DMS114 treated with DMSO at 0.1 percent for 48 hours (cell line): ENCODE data around the gene PHF5A.
A peak's percentile ranks its signal among the peaks of the same experiment; 100 is the strongest.
"Not testable (repeated sequence)": the region's sequence is repeated elsewhere in the genome, so short reads cannot be mapped to it uniquely, and the experiment has no call there.

Experiments
- DNase-seq: peaks from one replicate; lab custom pipeline; 2025; ENCODE audit not compliant: unreplicated experiment; lab: John Stamatoyannopoulos, UW

Gene PHF5A

DNA sequence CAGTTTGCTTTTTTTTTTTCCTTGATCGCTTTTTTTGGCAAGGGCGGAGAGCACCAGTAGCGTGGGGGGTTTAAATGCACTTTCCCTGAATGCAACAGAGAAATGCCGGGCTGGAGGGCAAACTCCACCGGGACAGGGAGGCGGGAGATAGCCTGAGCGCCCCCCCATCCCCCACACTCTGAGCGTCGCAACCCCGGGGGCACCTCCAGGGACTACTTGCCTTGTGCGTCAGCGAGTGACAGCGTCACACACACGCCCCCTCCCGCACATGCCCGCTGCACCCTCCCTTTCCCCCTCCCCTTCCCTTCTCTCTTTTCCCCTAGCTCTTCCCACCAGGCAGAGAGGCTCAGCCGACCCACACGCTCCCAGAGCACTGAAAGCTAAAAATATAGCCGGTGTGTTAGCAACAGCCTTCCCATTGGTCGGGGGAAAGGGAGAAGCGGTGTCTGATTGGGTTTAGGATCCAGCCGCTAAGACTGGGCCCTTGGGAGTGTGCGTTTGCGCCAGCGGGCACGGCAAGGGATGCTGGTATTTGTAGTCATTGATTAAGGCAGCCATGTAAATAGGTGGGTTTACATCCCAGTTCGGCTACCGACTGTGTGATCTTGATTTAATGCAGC is 20.2 kb downstream of the PHF5A start:
- DNase-seq: peak; percentile 99

DNA sequence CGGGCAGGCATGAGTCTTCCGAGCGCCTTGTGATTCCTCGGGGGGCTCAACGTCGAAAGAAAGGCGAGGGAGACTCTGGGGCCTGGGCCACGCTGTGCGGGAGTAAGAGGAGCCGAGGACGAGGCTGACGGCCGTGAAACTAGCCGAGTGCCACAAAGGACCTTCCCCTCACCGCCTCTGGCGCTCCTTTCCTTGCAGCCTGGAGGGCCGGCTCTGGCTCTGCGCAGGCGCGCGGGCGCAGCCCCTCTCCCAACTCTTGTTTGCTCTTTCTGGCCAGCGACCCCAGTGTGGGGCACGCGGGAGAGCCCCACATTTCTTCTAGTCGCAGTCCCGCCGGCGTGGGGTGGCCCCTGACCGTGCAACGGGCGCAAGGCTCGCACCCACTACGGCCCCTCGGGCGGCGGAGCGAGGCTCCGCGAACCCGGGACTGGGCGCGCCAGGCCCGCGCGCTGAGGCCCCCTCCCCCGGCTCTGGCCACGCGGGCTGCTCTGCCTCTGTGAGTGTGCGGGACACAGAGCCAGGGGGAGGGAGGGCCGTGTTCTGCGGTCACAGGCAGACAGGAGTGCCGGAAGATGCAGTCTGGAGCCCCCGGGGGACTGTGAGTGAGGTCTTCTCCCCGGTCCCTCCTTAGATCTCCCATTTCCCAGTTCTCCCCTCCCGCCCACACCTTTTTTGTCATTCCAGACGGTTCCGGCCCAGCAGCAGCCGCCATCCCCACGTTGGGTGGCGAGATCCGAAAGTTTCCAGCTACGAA is 20.9 kb downstream of the PHF5A start:
- peak; percentile 23 for DNase-seq

DNA sequence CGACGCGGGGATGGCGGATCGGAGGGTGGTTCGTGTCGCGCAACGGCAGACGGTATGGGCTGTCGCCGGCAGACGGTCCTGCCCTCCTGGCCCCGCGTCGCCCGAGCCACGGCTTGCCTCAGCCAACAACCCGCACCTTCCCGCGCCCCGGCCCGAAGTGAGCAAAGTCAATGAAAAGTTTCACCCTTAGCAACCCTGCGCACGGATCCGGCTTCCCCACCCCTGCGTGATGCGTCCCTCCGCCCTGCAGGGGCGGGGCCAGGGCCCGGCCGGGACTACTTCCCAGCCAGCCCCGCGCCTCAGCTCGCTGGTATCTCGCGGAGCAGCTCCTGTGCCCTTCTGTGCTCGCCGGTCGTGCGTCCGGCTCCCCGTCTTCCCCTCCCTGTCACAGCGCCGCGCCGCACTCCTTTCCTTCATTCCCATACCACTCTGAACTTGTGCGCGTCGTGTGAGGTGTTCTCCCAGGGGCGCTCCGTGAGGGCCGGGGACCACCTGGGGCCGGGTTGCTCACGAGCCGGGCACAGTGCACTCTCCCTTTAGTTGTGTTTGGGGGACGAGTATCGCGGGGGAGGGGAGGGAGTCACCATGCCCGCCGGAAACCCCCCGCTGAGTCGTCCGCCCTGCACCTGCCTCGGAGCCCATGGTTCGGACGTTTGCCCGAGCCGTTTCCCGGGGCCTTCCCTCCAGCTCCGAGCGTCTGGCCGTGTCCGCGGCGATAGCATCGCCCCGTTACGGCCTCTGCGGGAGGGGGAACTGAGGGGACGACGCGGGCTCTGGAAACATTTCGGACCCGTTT is 21.7 kb downstream of the PHF5A start, which contains the start of gene TOB2:
Gene TOB2 (minus strand): TSS at position 163 of the 796 bp plus-strand sequence. CDS start 9,456 bp downstream, outside the sequence.
- peak; percentile 66 for DNase-seq

DNA sequence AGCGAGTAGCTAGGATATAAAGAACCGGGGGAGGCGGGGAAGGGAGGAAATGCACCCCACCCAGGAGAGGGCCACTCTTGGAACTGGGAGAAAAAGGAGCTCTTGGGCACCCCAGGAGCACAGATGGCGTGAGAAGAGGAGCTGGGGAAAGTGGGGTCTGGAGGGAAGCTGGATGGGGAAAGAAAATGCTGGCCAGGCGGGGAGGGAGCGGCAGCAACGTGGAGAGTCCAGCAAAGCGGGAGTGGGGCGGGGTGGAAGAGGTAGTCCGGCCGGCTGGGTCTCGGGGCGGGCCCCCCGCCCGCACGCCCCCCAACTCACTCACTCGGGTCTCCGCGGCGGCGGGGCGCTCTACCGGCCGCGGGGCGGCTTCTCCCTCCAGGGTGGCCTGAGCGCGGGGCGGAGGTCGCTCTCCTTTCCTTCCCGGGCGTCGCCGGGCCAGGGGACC is 22.4 kb downstream of the PHF5A start:
- DNase-seq: no peak

DNA sequence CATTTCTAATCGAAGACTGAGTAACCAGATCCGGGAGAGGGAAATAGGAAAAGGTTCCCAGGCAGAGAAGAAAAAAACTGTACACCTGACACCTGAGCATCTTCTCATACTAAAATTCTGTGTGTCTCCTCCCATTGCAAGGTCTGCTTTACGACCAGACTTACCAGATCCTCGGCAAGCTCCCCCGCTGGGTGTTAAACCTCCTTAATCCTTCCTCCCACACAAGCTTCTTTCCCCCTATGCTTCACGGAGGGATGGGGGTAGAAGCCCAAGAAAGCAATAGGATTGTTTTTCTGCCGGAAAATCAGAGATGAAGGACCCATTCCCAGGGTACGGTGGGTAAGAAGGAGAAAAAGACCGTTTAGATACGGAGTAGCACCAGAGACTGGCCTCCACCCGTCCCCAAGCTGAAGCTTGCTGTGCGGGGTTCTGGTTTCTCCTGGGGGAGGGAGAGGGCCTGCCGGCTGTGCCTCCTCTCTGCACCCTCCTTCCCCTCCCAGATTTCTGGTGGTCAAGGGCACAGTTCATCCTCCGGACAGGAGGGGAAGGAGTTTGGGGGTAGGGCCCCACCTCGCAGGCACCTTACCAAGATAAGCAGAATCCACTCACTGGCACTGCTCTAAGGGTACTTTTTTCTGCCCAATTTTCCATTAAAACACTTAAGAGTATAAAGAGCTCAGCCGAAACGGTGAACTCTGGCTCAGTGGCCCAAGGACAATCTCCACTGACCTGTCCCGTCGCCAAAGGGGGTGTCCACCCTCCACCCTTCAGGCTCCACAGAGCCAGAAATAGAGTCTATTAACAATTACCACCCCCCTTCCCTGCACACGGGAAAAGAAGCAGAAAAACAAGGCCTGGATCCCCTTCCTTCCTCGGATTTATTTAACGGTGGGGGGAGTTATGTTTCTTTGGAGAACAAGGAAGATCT is 23.1 kb downstream of the PHF5A start:
- no peak for DNase-seq

DNA sequence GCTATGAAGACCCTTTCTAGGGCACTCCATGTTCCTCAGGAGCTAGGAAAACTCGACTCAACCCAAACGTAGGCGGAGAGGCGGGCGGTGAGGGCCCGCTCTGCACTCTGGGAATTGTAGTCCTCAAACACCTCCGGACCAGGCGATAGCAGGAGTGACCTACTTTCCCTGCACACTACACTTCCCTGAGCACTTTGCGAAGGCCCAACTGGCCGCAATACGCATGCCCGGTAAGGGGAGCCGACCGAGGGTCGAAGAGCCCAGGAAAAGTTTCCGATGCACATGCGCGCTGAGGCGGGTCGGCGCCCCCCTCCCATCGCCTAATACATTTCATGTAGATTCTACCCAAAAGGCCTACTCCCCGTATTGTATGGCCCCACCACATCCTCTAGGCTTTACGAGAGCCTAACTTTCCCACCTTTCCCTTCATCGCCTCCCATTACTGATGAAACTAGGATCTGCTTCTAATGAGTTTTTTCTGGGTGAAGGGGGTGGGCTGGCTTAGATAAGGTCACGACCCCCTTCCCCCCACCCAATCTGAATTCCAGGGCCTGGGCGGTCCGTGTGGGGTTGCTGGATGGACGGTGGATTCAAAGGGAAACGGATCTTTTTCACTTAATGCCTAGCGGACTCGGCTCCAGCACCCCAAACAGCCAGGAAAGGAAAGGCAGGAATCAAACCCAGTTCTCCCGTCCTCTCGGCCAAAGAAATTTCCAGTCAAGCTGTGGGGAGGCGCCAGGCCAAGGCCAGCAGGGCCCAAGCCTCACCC is 23.9 kb downstream of the PHF5A start:
- DNase-seq: peak; percentile 93

DNA sequence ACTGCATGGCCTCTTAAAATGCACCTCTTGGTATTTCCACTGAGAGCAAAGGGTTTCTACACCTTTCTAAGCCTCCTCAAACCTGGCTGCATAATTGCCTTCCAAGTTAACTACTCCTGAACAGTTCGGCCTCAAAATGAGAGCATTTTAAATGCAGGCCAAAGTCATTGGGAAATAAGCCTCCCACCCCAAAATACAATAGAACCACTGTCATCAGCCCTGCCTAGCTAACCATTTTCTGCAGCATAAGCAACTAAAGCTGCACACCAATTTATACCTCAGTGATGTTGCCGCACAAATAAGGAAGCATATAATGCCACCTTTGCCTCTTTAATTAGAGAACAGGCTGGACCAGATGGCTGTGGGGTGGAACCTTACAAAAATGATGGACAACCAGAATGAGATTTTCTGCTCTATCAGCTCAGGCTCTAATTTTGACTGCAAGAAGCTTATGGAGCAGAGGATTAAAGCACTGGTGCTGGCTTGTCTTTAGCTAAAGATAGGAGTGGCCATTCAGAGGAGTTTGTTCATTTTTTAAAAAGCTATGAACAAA is 26.2 kb downstream of the PHF5A start:
- DNase-seq: no peak

DNA sequence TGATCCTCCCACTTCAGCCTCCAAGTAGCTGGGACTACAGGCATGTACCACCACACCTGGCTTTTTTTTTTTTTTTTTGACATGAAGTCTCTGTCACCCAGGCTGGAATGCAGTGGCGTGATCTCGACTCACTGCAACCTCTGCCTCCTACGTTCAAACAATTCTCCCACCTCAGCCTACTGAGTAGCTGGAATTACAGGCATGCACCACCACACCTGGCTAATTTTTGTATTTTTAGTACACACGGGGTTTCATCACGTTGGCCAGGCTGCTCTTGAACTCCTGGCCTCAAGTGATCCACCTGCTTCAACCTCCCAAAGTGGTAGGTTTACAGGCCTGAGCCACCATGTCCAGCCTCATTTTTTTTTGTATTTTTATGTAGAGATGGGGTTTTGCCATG is 28.0 kb downstream of the PHF5A start:
- not testable (repeated sequence) for DNase-seq

DNA sequence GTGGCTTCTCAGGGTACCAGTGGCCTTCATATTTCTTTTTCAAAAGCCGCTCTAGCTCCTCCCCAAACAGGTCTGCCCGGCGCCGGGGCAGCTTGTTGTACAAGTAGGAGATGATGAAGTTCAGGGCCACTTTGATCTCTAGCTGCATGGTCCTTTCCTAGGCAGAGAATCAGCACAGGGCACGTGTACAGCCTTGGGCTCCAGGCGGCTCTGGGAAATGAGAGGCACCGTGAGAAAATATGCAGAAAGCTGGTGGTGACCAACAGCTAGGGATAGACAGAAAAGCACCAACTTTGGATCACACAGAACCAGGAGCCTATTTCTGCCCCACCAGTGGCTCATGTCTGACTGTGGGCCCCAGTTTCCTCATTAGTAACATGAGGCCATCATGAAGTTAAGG is 31.3 kb downstream of the PHF5A start:
- no peak for DNase-seq

DNA sequence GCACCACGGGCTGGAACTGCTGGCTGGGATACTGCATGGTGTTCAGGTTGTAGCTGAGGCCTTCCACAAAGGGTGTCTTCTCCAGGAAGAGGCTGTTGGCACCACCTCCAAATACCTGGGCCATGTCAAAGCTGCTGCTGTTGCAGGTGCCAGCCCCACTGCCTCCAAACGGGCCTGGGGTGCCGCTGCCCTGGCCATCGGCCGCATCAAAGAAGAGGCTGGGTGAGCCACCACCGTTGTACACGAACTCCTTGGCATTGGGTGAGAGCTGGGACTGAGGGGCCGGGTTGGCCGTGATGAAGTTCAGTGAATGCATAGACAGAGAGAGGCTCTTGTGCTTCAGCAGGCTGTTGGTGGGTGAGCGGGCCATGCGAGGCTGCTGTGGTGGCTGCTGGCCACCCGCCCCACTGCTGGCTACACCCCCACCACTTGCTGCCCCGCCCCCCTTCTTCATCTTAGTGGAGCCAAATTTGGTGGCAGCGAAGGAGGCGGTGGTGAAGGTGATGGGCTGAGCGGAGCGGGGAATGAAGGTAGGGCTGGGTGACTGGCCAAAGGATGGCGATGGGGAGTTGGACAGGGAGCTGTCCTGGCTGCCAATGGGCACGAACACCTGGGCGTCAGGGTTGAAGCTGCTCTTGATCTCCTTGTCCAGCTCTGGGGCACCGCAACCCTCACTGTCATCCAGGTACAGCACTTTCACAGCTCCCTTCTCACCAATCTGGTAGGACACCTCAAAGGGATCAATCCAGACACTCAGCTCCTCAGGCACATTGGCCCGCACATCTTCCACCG is 32.0 kb downstream of the PHF5A start:
- no peak for DNase-seq

DNA sequence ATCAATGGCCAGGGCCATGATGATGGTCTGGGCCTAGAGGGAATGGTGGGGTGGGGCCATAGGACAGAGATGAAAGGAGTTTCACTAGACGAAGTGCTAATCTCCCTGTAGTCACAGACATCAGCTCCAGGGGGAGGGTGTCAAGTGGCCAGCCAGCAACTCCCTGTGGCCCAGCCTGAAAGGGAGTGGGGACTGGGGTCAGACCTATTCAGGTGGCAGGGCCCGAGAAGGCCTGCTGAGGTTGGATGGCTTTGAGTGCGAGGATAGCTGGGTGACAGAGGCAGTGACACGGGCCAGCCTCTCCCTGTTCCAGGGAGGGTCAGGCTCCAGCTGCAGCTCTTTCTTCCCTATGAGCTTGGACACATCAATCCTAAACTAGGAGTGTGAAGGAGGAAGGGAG is 32.9 kb downstream of the PHF5A start:
- DNase-seq: no peak

DNA sequence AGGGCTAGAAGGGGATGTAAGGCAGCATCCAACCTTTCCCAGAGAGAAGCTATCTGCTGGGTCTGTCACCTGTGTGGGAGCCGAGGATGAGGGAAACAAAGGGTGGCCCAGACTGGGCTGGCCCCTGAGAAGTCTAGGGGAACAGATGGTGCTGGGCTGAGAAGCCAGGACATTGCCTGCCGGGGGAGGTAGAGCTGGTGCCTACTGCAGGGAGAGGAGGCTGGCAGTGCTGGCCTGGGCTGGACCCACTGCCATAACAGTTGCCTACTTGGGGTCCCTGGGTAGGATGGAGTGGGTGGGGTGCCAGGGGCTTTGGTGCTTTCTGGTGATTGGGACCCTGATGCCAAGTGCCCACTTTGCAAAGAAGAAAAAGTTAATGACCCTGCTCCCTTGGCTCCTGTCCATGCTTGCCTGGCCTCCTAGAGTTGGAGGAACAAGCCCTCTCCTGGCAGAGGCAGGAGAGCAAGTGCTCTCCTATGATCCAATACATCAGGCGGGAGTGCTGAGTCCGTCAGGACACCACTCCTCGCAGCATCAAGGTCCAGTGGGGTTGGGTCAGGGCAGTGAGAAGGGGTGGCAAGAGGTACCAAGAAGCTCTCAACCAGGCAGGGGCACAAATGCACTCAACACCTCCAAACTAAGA is 34.0 kb downstream of the PHF5A start:
- DNase-seq: not testable (repeated sequence)

DNA sequence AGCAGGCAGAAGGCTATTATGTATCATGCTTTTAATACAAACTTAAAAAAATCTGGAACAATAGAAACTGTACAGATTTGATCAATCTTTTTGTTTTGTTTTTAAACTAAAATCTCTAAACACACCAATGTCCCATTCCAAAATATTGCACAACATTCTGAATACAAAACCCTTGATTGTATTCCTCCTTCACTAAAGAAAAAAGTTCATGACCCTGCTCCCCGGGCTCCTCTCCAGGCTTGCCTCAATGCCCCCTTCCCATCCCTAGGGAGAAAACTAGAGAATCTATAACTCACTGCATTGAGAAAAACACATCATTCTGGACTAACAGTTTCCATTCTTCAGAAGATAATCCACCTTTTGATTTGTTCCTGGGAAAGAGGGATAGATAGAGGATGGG is 35.0 kb downstream of the PHF5A start:
- not testable (repeated sequence) for DNase-seq

DNA sequence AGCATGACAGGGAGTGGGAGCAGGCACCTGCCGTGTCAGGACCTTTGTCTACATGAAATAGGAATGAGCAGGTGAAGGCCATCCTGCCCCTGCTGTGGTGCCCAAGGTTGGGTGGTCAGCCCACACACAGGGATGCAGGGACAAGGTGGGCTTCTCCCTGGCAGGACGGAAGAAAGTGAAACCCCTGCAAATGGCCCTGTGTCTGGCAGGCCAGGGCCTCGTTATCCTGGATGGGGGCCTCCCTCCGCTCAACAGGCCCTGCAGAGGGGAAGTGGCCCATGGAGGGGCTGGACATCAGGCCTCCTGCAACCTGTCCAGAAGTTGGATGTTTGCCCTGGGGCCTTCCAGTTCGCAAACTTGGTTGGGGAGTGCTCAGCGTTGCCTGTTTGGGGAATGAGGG is 36.8 kb downstream of the PHF5A start:
- DNase-seq: no peak

DNA sequence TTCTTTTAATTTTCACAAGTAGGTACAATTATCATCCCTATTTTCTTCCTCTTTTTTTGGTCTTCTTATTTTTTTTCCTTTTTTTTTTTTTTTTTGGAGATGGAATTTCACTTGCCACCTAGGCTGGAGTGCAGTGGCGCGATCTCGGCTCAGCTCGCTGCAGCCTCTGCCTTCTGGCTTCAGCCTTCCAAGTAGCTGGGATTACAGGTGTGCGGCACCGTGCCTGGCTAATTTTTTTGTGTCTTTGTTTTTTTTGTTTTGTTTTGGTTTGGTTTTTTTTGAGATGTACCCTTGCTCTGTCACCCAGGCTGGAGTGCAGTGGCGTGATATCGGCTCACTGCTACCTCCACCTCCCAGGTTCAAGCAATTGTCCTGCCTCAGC is 38.5 kb downstream of the PHF5A start:
- no peak for DNase-seq

DNA sequence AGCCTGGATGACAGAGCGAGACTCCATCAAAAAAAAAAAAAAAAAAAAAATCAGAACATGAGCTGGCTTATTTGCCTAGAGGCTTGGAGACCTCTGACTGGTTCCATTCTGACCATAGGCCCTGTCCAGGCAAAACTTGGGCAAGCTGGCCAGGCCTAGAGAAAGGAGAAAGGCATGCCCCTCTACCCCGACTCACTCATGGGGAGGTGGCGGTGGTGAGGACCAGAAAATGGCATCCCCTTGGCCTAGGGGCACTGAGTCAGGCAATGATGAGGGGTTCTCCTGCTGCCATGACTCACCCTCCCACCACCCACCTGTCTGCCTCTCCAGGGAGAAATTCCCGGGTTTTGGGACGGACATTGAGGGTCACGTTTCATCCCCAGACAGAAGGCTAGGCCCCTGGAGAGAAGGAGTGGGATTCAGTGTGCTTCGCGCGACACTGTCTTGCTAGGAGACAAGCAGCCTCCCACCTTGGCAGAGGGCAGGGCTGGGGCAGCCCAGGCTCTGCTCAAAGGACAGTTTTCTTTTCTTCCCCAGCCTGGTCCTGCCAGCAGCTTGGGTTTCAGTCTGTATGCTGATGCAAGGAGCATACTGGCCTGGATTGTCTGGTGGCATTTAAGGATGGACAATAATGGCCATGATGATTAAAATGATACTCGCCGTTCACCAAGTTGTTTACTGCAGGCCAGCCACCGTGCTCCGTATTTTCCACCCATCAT is 39.1 kb downstream of the PHF5A start:
- DNase-seq: no peak

DNA sequence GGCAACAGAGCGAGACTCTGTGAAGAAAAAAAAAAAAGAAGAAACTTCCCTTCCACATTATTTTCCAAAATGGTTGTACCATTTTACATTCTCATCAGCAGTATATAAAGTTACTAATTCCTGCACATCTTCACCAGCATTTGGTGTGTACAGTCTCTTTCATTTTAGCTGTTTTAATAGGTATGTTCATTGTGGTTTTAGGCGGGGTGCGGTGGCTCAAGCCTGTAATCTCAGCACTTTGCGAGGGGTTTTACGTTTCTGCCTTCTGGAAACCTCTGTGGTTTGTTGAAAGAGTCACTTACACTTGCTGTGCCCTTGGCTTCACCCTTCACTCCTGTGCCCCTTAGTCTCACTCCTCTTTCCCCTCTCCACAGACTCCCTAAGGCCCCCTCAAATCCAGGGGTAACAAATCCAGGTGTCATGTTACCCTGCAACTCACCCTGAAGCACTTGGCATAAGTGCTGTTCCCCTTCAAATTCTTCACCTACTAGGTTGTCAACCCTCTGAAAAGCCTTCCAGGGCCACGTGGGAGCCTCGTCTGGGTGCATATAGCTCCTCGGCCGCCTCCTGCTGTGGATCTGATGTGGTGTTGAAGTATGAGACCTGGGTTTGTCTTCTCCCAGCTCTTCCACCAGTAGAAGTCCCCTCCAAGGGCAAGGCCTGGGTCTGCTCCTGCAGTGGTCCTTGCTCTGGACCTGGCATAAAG is 42.7 kb downstream of the PHF5A start:
- DNase-seq: no peak
